H1 (cell line): ENCODE measurements around the gene PLA2G1B.

ENCODE experiments used
- BRCA1 ChIP-seq: IDR thresholded peaks from 2 replicates; pipeline ENCODE4 v1.6.1; 2012; ENCODE audit warnings: low read depth, low read length, improper control_type of control experiment
- CEBPB ChIP-seq: IDR thresholded peaks from 2 replicates; pipeline ENCODE4 v1.6.1; 2012; ENCODE audit warnings: low read depth, low read length
- CTCF ChIP-seq, 3 experiments: IDR thresholded peaks; 1 replicate in 2 of 3; 2 replicates in 1 of 3; pipeline versions ENCODE4 v1.5.1 to v1.6.1; 2011; ENCODE audit warnings: low read length in 3 of 3, mild to moderate bottlenecking in 3 of 3, inconsistent platforms in 2 of 3, low read depth in 1 of 3, moderate library complexity in 1 of 3; ENCODE audit not compliant: insufficient read depth in 1 of 3; ENCODE audit errors: control extremely low read depth in 1 of 3
- EZH2 ChIP-seq: fragments of 200-600 bp; sonication (generic); IDR thresholded peaks from 2 replicates; pipeline ENCODE4 v1.7.1; 2012; ENCODE audit warnings: low read depth, mild to moderate bottlenecking, moderate library complexity, low read length, inconsistent platforms; ENCODE audit not compliant: severe bottlenecking
- FOSL1 ChIP-seq: IDR thresholded peaks from 2 replicates; pipeline ENCODE4 v1.6.1; 2011; ENCODE audit warnings: mild to moderate bottlenecking, low read depth, low read length, moderate library complexity; ENCODE audit not compliant: insufficient read depth
- GTF2F1 ChIP-seq: IDR thresholded peaks from 2 replicates; pipeline ENCODE4 v1.6.1; 2012; ENCODE audit warnings: low read depth, low read length, improper control_type of control experiment, borderline replicate concordance
- MAFK ChIP-seq: IDR thresholded peaks from 2 replicates; pipeline ENCODE4 v1.6.1; 2012; ENCODE audit warnings: low read depth, mild to moderate bottlenecking, improper control_type of control experiment, low read length
- POLR2A ChIP-seq, 2 experiments: IDR thresholded peaks; 1 replicate in 1 of 2; 2 replicates in 1 of 2; pipeline ENCODE4 v1.6.1; 2011; ENCODE audit warnings: low read depth in 2 of 2, low read length in 2 of 2, mild to moderate bottlenecking in 2 of 2; ENCODE audit errors: control extremely low read depth in 1 of 2
- RAD21 ChIP-seq, 2 experiments: IDR thresholded peaks in 1 of 2; conservative IDR thresholded peaks in 1 of 2; 2 replicates each; pipeline ENCODE4 v1.6.1; 2011; ENCODE audit warnings: low read depth in 2 of 2, low read length in 2 of 2, improper control_type of control experiment in 1 of 2, inconsistent platforms in 1 of 2, mild to moderate bottlenecking in 1 of 2, moderate library complexity in 1 of 2
- RNF2 ChIP-seq: fragments of 200-900, 300-1000 bp; sonication (generic); IDR thresholded peaks from 2 replicates; pipeline ENCODE4 v1.7.1; 2016; ENCODE audit warnings: borderline replicate concordance, low read depth, mild to moderate bottlenecking, antibody characterized with exemption, low read length; ENCODE audit not compliant: poor library complexity, severe bottlenecking; ENCODE audit errors: missing control alignments
- SIN3A ChIP-seq, 2 experiments: IDR thresholded peaks in 1 of 2; conservative IDR thresholded peaks in 1 of 2; 2 replicates each; pipeline ENCODE4 v1.6.1; 2011 to 2012; ENCODE audit warnings: low read length in 2 of 2, improper control_type of control experiment in 1 of 2, low read depth in 1 of 2, mild to moderate bottlenecking in 1 of 2
- SIX5 ChIP-seq: IDR thresholded peaks from 2 replicates; pipeline ENCODE4 v1.6.1; 2011; ENCODE audit warnings: mild to moderate bottlenecking, low read depth, low read length
- SUZ12 ChIP-seq: fragments of 200-600 bp; sonication (generic); IDR thresholded peaks from 2 replicates; pipeline ENCODE4 v1.6.1; 2012; ENCODE audit warnings: mild to moderate bottlenecking, inconsistent platforms, low read length, moderate library complexity, mixed read lengths
- YY1 ChIP-seq: IDR thresholded peaks from 2 replicates; pipeline ENCODE4 v1.6.1; 2011; ENCODE audit warnings: low read depth, mild to moderate bottlenecking, low read length

- no peak for TF ChIP-seq FOSL1
- TF ChIP-seq EZH2 = no peak
- TF ChIP-seq CEBPB = no peak
- no peak for TF ChIP-seq GTF2F1
- no peak for TF ChIP-seq POLR2A (IDR thresholded peaks at IDR 0.05; ENCODE audit: control extremely low read depth in 1 of 2, low read depth in 2 of 2, low read length in 2 of 2)
- TF ChIP-seq CTCF (IDR thresholded peaks at IDR 0.05; ENCODE audit: control extremely low read depth in 1 of 3, insufficient read depth in 1 of 3, low read depth in 1 of 3, low read length in 3 of 3) = no peak
- no peak for TF ChIP-seq SIN3A (conservative IDR thresholded peaks at IDR 0.05 in 1 of 2, IDR thresholded peaks at IDR 0.05 in 1 of 2; ENCODE audit: low read depth in 1 of 2, low read length in 2 of 2)
- TF ChIP-seq SIX5 = no peak
- no peak for TF ChIP-seq MAFK
- no peak for TF ChIP-seq YY1
- no peak for TF ChIP-seq SUZ12
- TF ChIP-seq BRCA1 = no peak
- TF ChIP-seq RNF2 = no peak
- TF ChIP-seq RAD21 (IDR thresholded peaks at IDR 0.05 in 1 of 2, conservative IDR thresholded peaks at IDR 0.05 in 1 of 2; ENCODE audit: low read depth in 2 of 2, low read length in 2 of 2) = no peak
Observed at GRCh38 chr12:120357104-120357503, 29.5 kb upstream of the PLA2G1B start.
